Activated T-helper 9 cell treated with anti-CD3 and anti-CD28 coated beads, Interleukin-2, amount 50 U/mL, for 16 hours (primary cell): ENCODE measurements around the gene ARNT2.
"Not testable (repeated sequence)": the region's sequence is repeated elsewhere in the genome, so short reads cannot be mapped to it uniquely, and the experiment has no call there.

Experiments used
- DNase-seq: peaks from one replicate; pipeline ENCODE4 v3.0.0-alpha.2; 2020; ENCODE audit warnings: low read depth

Gene ARNT2

GRCh38 chr15:80491163-80491847 lies 87.1 kb downstream of the ARNT2 start:
- no peak for DNase-seq

GRCh38 chr15:80492409-80492808 lies 88.2 kb downstream of the ARNT2 start:
- DNase-seq, result no peak

DNA sequence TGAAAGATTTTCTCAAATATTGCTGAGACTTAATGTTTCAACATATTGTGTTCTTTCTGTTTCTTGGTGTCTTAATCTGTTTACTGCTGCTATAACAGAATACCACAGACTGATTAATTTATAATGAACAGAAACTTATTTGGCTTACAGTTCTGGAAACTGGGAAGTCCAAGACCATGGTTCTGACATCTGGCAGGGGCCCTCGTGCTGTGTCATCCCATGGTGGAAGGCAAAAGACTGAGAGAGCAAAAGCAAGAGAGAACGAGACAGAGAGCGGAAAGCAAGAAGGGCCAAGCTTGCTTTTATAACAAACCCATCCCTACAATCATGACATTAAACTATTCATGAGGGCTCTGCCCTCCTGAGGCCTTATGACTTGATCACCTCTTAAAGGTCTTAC lies 88.7 kb downstream of the ARNT2 start:
- no peak for DNase-seq

GRCh38 chr15:80494351-80494751 lies 90.2 kb downstream of the ARNT2 start:
- no peak for DNase-seq

DNA sequence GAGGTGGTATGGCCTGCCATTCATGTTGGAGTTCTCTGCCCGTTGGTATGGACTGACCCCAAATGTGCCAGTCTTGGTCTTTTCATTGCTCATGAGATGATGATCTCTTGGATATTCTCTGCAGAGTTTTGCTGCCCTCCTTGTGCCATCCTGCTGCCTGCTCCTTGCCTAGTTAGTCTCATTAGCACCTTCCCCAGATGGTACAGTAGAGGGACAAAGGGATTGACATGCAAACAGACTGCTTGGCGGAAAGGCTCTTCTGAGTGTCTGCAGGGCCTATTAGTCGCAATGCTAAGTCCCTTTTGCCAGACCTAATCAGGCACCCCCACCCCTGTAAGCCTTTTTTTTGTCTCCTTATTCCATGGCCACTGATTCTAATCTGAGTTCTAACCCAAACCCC lies 90.6 kb downstream of the ARNT2 start:
- DNase-seq, result no peak

- no peak for DNase-seq
Observed at GRCh38 chr15:80495401-80495942, 91.3 kb downstream of the ARNT2 start.

GRCh38 chr15:80496096-80496495 lies 91.9 kb downstream of the ARNT2 start:
- DNase-seq, result no peak

DNA sequence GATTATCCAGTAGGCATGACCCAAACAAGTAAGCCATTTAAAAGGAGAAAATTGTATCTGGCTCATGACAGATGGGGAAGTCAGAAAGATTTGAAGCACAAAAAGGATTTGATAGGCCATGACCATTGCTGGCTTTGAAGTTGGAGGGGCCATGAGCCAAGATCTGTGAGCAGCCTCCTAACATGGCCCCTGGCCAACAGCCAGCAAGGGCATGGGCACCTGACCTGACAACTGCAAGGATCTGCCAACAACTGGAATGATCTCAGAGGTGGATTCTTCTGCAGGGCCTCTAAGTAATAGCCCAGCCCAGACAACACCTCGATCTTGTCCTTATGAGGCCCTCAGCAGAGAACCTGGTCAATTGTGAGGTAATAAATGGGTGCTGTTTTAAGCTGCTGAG lies 93.0 kb downstream of the ARNT2 start:
- DNase-seq, result no peak

DNA sequence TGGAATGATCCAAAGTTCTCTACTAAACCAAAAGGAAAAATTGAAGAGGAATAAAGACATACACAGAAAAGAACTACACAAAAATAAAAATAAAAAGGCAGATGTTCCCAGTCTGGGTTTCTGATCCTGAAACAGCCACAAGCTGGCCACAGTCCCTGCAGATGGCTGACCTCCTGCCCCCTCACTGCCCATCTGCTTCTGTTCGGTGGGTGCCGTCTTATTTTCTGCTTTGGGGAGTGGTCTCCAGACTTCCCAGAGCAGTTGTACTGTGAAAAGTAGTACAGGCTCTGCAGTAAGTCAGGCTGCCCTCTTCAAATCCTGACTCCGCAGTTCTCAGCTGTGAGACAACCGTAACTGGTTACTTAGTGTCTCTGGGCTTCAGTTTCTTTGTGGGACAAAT lies 94.5 kb downstream of the ARNT2 start:
- DNase-seq, result no peak

- DNase-seq, result no peak
Observed at GRCh38 chr15:80500021-80500420, 95.8 kb downstream of the ARNT2 start.

GRCh38 chr15:80501476-80501875 lies 97.3 kb downstream of the ARNT2 start:
- DNase-seq, result no peak

GRCh38 chr15:80502782-80503181 lies 98.6 kb downstream of the ARNT2 start:
- DNase-seq, result no peak

- no peak for DNase-seq
Observed at GRCh38 chr15:80503319-80503952, 99.3 kb downstream of the ARNT2 start.

DNA sequence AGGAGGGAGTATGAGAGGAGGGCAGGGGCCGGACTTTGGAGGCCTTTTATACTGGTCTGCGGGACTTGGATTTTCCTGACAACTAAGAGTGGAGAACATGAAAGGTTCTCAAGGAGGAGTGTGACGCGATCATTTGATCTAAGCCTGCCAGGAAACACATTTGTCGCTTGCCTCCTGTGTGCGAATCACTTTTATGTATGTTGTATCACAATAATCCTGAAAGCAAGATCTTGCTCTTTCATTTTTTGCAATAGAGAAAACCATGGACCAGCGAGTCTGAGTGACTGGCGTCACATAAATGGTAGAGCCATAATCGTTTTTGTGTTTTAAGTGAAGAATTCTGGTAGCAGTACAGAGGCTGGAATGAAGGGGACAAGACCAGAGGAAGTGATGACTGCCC lies 100.7 kb downstream of the ARNT2 start:
- no peak for DNase-seq

DNA sequence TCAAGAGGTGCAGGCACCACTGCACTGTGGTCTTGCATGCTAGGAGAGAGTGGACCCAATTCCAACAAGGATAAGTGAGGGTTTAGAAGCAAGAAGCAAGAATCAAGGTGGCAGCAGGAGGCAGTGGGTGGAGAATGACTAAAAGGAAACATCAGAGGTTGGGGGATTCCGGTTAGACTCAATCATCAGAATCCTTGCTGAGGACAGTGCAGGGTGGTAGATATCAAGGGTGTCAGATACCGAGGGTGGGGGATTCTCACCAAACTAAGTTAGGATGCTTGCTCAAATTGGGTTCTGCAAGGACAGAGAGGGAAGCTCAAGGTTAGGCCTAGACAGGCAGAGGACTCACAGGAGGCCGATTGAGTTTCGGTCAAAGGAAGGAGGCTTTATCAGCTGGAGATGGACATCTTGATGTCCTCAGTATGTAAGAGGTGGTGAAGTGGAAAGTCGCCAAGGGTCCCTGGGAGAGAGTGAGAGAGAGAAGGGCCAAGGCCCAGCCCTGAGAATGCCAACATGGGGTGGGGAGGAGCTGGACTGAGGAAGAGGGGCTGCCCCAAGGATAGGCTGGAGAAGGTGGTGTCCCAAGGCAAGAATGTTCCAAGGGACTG lies 102.2 kb downstream of the ARNT2 start:
- no peak for DNase-seq

DNA sequence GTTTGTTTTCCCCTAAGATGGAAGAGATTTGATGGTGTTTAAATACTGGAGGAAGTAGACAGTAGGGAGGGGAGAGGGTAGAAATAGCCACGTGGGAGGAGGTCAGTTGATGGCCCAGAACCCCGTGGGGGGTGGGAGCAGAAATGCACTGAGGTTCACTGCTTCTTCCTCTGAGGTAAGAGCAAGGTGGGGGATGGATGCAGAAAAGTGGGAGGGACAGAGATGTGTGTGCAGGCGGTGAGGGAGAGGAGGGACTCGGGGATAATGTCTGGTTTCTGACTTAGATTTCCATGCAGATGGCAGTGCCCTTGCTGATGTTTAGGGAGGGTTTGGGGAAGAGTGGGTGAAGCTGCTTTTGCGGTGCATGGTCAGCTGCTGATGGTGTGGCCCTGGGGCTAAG lies 102.9 kb downstream of the ARNT2 start:
- DNase-seq, result no peak

DNA sequence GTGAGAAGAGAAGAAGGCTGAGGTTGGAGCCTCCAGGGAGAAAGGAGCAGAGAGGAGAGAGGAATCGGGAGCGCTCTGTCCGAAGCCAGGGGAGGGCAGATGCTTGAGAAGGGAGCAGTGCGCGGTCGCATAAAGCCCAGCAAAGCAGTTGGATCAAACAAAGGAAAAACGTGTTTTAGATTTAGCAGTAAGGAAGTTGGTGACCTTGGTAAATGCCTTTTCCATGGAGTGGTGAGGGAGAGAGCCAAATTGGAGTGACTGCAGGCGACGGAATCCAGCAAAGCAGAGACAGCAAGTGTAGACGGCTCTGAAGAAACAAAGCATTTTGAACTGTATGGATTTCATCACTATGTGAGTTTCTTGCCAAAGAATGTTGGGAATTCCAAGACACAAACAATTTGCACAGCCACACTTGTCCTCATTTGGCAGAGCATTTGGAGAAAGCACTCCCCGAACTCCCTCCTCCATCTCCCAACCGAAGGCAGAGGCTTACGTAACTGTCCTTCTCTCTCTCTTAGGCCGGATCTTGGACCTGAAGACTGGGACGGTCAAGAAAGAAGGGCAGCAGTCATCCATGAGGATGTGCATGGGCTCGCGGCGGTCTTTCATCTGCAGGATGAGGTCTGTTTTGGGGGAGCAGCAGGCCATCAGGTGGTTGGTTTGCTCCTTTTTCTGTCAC lies 103.6 kb downstream of the ARNT2 start:
- DNase-seq, result no peak

DNA sequence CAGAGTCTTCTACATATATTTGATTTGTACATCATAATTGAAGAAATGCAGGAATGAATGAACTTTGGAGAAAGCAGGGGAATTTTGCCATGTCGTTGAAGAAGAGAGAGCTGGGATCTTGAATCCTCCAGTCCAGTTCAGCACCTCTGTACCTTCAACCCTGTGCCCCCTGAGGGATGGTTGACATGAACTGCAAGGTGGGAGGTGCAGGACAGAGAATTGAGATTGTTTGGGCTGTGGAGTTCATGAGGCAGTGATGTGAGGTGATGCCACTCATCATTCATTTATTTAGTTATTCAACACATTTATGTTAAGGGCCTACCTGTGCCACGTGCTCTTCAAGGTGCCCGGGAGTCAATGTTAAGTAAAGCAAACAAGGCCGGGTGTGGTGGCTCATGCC lies 104.6 kb downstream of the ARNT2 start:
- no peak for DNase-seq

- DNase-seq, result no peak
Observed at GRCh38 chr15:80509800-80510199, 105.6 kb downstream of the ARNT2 start.

DNA sequence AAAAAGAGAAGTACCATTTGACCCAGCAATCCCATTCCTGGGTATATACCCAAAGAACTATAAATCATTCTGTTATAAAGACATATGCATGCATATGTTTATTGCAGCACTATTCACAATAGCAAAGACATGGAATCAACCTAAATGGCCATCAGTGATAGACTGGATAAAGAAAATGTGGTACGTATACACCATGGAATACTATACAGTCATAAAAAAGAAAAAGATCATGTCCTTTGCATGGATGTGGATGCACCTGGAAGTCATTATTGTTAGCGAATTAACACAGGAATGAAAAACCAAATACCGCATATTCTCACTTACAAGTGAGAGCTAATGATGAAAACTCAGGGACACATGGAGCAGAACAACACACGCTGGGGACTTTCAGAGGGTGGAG lies 106.8 kb downstream of the ARNT2 start:
- DNase-seq, result not testable (repeated sequence)

DNA sequence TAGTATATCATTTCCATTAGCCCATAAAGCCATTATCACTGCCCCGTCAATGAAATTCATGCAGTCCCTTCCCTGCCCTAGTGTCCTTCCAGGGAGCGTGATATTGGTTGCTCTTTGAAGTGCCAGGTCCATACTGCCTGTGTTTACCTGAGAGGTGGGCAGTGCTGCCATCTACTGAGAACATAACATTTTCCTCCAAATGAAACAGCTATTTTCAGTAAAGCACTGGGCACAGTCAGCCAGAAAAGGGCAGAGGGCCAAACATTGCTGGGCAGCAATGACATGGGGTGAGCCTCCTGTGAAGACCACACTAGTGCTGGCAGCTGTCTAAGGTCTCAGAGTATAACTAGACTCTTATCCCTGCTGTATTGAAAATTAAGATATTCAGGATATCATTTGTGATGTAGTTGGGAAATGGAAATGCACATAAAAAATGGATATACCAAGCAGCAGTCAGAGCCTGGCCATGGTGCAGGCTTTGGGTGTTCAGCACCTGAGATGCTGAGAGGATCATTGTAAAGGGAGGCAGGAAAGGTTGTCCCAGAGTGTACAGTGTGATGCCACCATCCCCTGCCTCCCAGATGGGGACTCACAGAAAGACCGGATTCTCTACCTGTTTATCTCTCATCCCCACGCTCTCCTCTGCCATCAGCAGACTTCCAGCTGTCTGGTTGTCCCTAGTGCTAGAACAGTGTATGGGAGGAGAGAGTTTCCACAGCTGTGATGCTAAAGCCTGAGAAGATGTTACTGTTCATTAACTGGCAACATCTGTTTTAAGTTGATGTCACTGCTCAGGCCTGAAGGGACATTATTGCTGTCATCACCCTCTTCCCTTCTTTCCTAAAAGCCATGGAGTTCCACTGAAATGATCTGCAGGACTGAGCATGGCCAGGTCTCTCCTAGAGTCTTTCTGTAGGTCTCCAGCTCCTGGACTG lies 108.8 kb downstream of the ARNT2 start:
- DNase-seq, result no peak
